ENCODE measurements around the gene ASIC4. TPM values are rescaled to one million over a fixed set of nuclear protein-coding genes. Genes with fewer than 3 reads are reported as not detected.

Gene ASIC4
- total RNA-seq, 1 donor from 2014 or later: not detected

- Histone ChIP-seq H3K36me3 (no peaks in the 10 kb centered on the region), H3K9me3 (no peaks in the 10 kb centered on the region), H3K4me3 (no peak overlapping the region), H3K27ac (no peak overlapping the region), H3K4me1 (peaks cover 10% of the 10 kb centered on the region), H3K27me3 (no peaks in the 10 kb centered on the region)
- intact Hi-C loops (cut with DNase I): loop anchor here (2.0 to 5.0 kb wide), 2 partner anchors 55 to 123 kb away; no protein-coding TSS in a partner anchor
- TF ChIP-seq CTCF (IDR thresholded peaks at IDR 0.05) (no peak), POLR2A (IDR thresholded peaks at IDR 0.05) (no peak), POLR2AphosphoS5 (IDR thresholded peaks at IDR 0.05; ENCODE audit: insufficient read depth in 1 of 2, low read depth in 1 of 2) (no peak)
- DNase-seq (ENCODE audit: extremely low spot score in 2 of 2): no peak
Measured at GRCh38 chr2:219527472-219527871, 13.2 kb downstream of the ASIC4 start.

GRCh38 chr2:219530048-219530963, 16.0 kb downstream of the ASIC4 start:
- Histone ChIP-seq H3K9me3 (no peaks in the 10 kb centered on the region), H3K27ac (no peak overlapping the region), H3K4me1 (no peaks in the 10 kb centered on the region), H3K27me3 (no peaks in the 10 kb centered on the region), H3K36me3 (no peaks in the 10 kb centered on the region), H3K4me3 (peak overlapping the region in 1 of 2 donors; percentile 36)
- TF ChIP-seq POLR2AphosphoS5 (IDR thresholded peaks at IDR 0.05; ENCODE audit: insufficient read depth in 1 of 2, low read depth in 1 of 2) (peak; percentile 34 to 52), CTCF (IDR thresholded peaks at IDR 0.05) (peak; percentile 94 to 99 (median 99)), POLR2A (IDR thresholded peaks at IDR 0.05) (no peak)
- no peak for DNase-seq (ENCODE audit: extremely low spot score in 2 of 2)
- intact Hi-C loops (cut with DNase I): no loop called here

- intact Hi-C loops (cut with DNase I): loop anchor here (2.0 kb wide), 1 partner anchor 131 kb away; no protein-coding TSS in a partner anchor
Measured at GRCh38 chr2:219531639-219532377, 17.5 kb downstream of the ASIC4 start.

GRCh38 chr2:219532378-219532649, 18.0 kb downstream of the ASIC4 start:
- Histone ChIP-seq H3K27ac (no peak overlapping the region), H3K4me1 (no peaks in the 10 kb centered on the region), H3K36me3 (no peaks in the 10 kb centered on the region), H3K9me3 (no peaks in the 10 kb centered on the region), H3K4me3 (no peak overlapping the region), H3K27me3 (no peaks in the 10 kb centered on the region)
- intact Hi-C loops (cut with DNase I): loop anchor here (2.0 kb wide), 1 partner anchor 132 kb away; no protein-coding TSS in a partner anchor
- DNase-seq (ENCODE audit: extremely low spot score in 2 of 2): no peak
- TF ChIP-seq POLR2AphosphoS5 (IDR thresholded peaks at IDR 0.05; ENCODE audit: insufficient read depth in 1 of 2, low read depth in 1 of 2): no peak
- TF ChIP-seq POLR2A (IDR thresholded peaks at IDR 0.05): no peak
- no peak for TF ChIP-seq CTCF (IDR thresholded peaks at IDR 0.05)

More at GRCh38 chr2:219531639-219532377, 17.5 kb downstream of the ASIC4 start:
- no peaks in the 10 kb centered on the region for H3K36me3 ChIP-seq
- DNase-seq (ENCODE audit: extremely low spot score in 2 of 2): no peak
- H3K27me3 ChIP-seq: no peaks in the 10 kb centered on the region
- H3K4me1 ChIP-seq: no peaks in the 10 kb centered on the region
- no peak overlapping the region for H3K4me3 ChIP-seq
- H3K9me3 ChIP-seq: no peaks in the 10 kb centered on the region
- no peak overlapping the region for H3K27ac ChIP-seq
- no peak for TF ChIP-seq POLR2AphosphoS5 (IDR thresholded peaks at IDR 0.05; ENCODE audit: insufficient read depth in 1 of 2, low read depth in 1 of 2)
- no peak for TF ChIP-seq CTCF (IDR thresholded peaks at IDR 0.05)
- no peak for TF ChIP-seq POLR2A (IDR thresholded peaks at IDR 0.05)
